ENCODE results near the gene DCPS. TPM values are rescaled to one million over a fixed set of nuclear protein-coding genes. Genes with fewer than 3 reads are reported as not detected.

DCPS gene
- total RNA-seq, 1 donor: 10.4 TPM

DNA sequence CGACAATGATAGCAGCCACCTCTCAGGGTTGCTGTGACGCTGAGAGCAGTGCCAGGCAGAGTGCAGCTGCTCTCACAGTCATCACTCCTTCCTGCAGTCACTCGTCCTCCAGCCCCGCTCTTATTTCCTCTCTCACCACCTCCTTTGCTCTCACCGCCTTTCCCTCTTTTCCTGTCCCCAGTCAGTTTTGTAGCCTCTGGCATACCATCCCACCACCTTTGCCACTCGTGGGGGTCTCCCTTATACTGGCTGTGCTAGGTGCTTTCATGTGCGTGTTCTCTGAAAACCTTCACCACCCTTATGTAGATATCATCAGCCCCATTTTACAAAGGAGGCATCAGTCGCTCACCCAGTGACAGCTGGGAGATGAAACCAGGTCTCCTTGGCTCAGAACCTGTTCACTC is 32.3 kb downstream of the DCPS start:
- TF ChIP-seq, protein P1, sequence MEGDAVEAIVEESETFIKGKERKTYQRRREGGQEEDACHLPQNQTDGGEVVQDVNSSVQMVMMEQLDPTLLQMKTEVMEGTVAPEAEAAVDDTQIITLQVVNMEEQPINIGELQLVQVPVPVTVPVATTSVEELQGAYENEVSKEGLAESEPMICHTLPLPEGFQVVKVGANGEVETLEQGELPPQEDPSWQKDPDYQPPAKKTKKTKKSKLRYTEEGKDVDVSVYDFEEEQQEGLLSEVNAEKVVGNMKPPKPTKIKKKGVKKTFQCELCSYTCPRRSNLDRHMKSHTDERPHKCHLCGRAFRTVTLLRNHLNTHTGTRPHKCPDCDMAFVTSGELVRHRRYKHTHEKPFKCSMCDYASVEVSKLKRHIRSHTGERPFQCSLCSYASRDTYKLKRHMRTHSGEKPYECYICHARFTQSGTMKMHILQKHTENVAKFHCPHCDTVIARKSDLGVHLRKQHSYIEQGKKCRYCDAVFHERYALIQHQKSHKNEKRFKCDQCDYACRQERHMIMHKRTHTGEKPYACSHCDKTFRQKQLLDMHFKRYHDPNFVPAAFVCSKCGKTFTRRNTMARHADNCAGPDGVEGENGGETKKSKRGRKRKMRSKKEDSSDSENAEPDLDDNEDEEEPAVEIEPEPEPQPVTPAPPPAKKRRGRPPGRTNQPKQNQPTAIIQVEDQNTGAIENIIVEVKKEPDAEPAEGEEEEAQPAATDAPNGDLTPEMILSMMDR (IDR thresholded peaks at IDR 0.05; ENCODE audit: insufficient read depth, low read depth, low read length): no peak
- DNase-seq (ENCODE audit: low read depth): no peak
- no peak overlapping the region for H3K4me3 ChIP-seq (ENCODE audit: low read depth, low read length)

DNA sequence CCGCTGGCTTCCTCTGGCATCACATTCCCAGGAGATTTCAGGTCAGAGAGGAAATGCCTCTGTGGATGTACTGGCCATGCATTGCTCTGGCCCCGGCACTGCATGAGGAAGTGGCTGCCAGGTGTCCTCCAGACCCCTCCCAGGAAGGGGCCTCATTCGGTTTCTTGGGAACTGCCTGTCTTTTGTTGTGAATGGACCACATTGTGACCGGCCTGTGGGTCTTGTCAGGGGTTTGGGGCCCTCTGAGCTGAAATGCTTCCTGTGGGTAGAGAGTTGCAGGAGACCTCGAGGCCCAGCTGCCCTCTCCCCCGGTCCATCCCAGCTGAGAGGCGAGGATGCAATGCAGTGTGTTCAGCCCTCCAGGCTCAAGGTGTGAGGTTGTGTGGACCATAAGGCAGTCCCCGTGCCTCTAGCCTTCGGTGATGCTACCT is 32.8 kb downstream of the DCPS start:
- no peak for DNase-seq (ENCODE audit: low read depth)
- TF ChIP-seq, protein P1 (IDR thresholded peaks at IDR 0.05; ENCODE audit: insufficient read depth, low read depth, low read length): no peak
- H3K4me3 ChIP-seq (ENCODE audit: low read depth, low read length): no peak overlapping the region

DNA sequence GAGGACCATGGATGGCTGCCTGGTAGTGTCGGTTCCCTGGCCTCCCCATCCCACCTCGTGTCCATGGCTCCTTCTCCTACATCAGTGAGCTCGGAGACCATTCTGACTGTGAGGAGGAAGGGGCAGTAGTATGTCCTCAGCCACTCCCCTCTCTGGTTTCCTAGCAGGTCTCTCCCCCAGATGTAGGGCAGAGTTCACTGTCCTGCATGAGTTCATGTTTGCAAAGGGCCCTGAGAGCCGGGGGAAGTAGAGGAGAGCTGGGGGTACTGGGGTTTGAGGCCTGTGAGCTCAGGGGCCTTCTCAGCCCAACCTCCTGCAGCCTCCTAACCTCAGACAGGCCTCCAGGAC is 33.2 kb downstream of the DCPS start:
- DNase-seq (ENCODE audit: low read depth): no peak
- TF ChIP-seq, protein P1 (IDR thresholded peaks at IDR 0.05; ENCODE audit: insufficient read depth, low read depth, low read length): no peak
- no peak overlapping the region for H3K4me3 ChIP-seq (ENCODE audit: low read depth, low read length)

DNA sequence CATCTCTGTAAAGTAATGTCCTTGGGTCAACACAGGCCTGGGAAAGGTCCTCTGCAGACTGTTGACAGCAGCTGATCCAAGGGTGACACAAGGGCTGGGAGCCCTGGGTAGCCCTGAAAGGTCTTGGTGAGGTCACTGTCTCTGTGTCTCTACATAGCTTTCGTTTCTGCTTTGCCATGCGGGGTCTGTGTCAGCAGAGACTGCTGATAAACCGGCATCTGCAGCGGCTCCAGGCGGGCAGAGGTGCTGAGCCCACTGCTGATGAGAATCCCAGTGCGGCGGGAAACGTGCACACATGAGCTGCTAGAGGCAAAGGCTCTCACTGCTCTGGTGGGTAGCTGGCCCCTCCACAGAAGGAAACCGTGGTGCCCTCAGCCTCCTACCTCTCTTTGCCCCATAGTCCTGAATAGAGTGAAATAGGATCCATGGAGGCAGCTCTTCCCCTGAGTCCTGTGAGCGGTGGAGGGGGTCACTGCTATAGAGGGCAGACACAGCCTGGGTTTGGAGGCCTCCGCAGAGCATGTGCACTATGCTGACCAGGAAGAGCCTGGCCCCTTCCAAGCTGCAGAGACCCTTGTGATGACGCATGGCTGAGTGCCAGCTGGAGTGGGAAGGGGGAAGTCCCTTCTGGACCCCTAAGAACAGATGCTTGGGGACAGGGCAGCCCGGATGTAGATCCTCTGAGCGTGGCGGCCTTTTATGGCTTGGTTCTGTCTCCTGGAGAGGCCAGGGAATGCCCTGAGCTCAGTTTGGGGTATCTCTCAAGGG is 33.8 kb downstream of the DCPS start:
- DNase-seq (ENCODE audit: low read depth): no peak
- H3K4me3 ChIP-seq (ENCODE audit: low read depth, low read length): no peak overlapping the region
- TF ChIP-seq, protein P1 (IDR thresholded peaks at IDR 0.05; ENCODE audit: insufficient read depth, low read depth, low read length): no peak

DNA sequence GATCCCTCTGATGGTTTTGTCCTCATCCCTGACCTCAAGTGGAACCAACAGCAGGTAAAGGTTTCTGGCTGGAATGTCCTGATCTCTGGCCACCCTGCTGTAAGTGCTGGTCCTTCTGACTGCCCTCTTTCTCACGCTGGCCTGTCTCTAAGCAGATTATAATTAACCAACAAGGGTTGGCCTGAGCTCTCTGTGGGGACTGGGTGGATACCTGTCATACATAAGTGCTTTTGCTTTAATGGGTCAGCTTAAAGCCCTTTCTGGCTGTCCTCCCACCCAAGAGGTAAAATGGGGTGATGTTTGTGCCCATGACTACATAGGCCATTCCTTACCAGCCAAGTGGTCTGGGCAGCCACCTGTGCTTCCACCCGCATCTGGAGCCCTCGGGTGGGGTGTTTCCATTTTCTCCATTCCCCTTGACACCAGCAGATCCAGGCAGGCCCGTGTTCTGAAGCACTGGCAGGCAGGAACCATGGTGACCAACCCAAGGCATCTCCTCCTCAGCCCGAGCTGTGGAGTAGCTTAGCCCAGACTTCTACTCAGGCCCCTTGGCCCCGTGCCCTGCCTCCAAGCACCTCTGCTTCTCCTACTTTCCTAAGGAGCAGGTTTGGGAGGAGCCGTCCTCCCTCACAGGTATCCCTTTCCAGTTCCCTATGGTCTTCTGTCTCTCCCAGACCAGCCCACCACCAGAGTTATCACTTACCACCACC is 34.6 kb downstream of the DCPS start:
- DNase-seq (ENCODE audit: low read depth): no peak
- TF ChIP-seq, protein P1 (IDR thresholded peaks at IDR 0.05; ENCODE audit: insufficient read depth, low read depth, low read length): no peak
- H3K4me3 ChIP-seq (ENCODE audit: low read depth, low read length): no peak overlapping the region

DNA sequence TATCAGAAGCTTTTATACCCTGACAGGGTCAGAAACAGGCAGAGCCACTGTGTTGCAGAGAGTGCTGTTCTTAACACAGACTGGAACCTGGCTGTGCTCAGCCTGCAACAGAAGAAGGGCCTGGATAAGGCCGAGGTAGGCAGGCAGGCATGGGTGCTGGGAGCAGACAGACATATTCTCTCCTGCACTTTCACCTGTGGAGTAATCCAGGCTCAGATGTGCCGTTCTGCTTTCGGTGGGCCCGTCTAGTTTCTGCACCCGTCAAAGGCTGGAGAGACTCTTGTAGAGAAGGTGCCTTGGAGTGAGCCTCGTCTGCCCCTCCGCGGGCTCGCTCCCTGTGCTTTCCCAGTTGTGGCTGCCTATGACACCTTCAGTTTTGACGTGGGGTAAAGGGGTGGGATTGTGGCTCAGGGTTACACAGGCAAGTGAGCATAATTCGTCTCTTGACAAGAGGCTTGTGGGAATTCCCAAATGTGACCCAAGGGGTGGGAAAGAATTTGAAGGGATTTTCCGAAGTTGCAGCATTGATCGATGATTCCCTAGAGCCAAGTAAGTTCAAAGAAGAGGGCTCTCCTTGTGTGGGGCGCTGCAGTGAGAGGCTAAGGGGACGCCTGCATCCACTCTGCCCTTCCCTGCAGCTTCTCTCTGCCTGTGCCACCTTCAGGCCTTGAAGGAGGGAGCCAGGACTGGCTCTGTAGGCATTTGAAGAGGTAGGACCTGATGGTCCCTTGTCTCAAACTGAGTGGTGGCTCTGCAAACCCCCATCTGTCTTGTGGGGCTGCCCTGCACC is 35.4 kb downstream of the DCPS start:
- no peak overlapping the region for H3K4me3 ChIP-seq (ENCODE audit: low read depth, low read length)
- TF ChIP-seq, protein P1 (IDR thresholded peaks at IDR 0.05; ENCODE audit: insufficient read depth, low read depth, low read length): no peak
- no peak for DNase-seq (ENCODE audit: low read depth)
